ENCODE data around the gene SHPK. TPM values are rescaled to one million over a fixed set of nuclear protein-coding genes. Genes with fewer than 3 reads are reported as not detected.
A peak's percentile ranks its signal among the peaks of the same experiment; 100 is the strongest.

The SHPK gene
- total RNA-seq, 2 donors from 2014 or later: 35.2 to 46.4 TPM

DNA sequence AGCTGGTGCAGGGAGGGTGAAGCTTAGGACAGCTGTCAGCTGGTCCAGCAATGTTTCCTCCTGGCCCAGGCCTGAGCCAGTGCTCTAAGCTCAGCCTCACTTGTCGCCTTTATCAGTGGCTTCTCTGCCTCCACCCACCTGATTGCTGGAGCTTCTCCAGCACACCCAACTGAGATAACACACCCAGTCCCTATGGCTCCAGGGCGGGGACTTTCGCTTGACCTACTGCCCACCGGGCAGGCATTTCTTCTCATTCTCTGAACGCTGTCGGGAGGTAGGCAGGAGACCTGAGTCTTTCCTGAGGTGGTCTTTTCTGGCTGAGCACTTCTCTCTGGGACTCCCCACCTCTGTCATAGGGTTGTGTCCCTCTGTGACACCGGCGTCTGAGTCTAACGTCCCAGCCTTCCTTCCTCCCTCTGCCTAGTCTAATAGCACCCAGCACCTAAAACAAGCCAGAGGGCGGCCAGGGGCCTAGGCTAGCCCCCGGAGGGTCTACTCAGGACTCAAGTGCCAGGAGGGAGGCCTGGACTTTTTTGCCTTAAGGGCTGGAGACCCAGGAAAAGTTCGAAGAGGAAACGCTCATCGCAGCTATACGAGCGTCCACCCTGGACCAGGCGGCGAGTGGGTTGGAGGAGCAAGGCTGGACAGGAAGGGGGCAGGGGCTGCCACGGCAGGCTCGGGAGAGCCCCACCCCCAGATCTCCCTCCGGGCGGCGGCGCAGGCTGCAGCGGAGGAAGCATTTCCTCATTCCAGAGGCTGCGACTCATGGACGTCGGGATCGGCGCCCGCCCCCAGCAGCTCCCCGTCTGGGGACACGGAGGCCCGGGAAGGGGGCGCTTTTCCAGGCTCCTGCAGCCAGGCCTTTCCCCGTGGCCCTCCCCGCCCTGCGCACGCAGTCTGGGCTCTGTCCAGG, 31.6 kb upstream of the SHPK start:
- Histone ChIP-seq H3K9me3 (ENCODE audit: control insufficient read depth, low read length) (no peaks in the 10 kb centered on the region), H3K27ac (ENCODE audit: low read depth, low read length) (peak overlapping the region; percentile 98)

DNA sequence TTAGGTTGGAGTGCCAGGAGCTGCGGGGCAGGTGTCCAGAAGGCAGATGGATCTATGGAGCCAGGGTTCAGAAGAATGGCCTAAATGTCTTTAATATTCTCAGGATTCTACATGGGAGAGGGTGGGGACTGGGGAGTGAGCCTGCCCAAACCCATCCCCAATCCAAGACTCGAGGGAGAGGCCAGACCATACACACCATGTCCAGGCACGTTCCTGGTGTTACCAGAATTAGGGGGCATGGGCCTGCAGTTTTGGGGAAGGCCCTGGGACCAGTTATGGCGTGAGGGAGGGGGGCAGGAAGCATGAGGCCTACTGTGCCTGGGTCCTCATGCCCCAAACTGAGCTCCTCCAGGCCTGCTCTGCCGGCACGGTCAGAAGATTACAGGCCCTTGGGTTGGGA, 30.5 kb upstream of the SHPK start:
- no peak overlapping the region for H3K9ac ChIP-seq (ENCODE audit: extremely low read depth, low read length, poor library complexity, severe bottlenecking)

More for the DNA sequence above, 31.6 kb upstream of the SHPK start:
- Mint-ChIP-seq H3K9me3 (no peaks in the 10 kb centered on the region), H3K4me3 (peak overlapping the region; percentile 81), H3K4me1 (peaks cover 19% of the 10 kb centered on the region), H3K36me3 (ENCODE audit: low read depth) (peaks cover 18% of the 10 kb centered on the region), H3K27me3 (ENCODE audit: insufficient read depth) (no peaks in the 10 kb centered on the region), H3K27ac (peak overlapping the region; percentile 95)
- Histone ChIP-seq H3K9ac (ENCODE audit: extremely low read depth, low read length, poor library complexity, severe bottlenecking) (peak overlapping the region; percentile 90), H3K4me1 (ENCODE audit: control insufficient read depth, insufficient read depth, low read length) (no peaks in the 10 kb centered on the region), H3K27me3 (ENCODE audit: control insufficient read depth, insufficient read depth, low read length, poor library complexity, severe bottlenecking) (no peaks in the 10 kb centered on the region), H3K4me3 (ENCODE audit: low read length) (peak overlapping the region; percentile 90), H3K36me3 (ENCODE audit: control insufficient read depth, insufficient read depth, low read length) (peaks cover 41% of the 10 kb centered on the region)
- peak; percentile 92 for DNase-seq
- 6 to 10% methylated on average over 16 to 39 of the region's 39 CpGs for WGBS, 2 experiments (ENCODE audit: insufficient coverage in 1 of 2, insufficient read length in 1 of 2)
- TF ChIP-seq, protein P1, sequence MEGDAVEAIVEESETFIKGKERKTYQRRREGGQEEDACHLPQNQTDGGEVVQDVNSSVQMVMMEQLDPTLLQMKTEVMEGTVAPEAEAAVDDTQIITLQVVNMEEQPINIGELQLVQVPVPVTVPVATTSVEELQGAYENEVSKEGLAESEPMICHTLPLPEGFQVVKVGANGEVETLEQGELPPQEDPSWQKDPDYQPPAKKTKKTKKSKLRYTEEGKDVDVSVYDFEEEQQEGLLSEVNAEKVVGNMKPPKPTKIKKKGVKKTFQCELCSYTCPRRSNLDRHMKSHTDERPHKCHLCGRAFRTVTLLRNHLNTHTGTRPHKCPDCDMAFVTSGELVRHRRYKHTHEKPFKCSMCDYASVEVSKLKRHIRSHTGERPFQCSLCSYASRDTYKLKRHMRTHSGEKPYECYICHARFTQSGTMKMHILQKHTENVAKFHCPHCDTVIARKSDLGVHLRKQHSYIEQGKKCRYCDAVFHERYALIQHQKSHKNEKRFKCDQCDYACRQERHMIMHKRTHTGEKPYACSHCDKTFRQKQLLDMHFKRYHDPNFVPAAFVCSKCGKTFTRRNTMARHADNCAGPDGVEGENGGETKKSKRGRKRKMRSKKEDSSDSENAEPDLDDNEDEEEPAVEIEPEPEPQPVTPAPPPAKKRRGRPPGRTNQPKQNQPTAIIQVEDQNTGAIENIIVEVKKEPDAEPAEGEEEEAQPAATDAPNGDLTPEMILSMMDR (conservative IDR thresholded peaks at IDR 0.05): no peak

DNA sequence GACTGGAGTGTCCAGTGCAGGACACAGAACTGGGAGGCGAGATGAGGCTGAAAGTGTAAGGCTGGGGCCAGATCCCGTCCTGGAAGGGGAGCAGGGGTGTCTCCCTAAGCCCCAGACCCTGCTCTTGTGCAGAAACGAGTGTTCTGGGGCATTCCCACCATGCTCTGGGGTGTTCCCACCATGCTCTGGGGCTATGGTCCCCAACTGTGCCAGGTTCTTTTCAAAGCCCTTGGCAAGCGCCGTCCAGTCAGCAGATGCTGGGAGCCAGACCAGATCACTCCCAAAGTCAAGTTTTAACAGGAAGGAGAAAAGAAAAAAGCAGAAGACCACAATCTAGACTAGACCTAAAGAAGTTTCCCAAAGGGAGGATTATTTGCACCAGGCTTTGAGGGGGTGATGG, 29.8 kb upstream of the SHPK start:
- no peak for DNase-seq
- Mint-ChIP-seq H3K27ac (no peak overlapping the region), H3K9me3 (no peaks in the 10 kb centered on the region), H3K4me1 (peaks cover 19% of the 10 kb centered on the region), H3K36me3 (ENCODE audit: low read depth) (peaks cover 21% of the 10 kb centered on the region), H3K4me3 (peak overlapping the region; percentile 81), H3K27me3 (ENCODE audit: insufficient read depth) (no peaks in the 10 kb centered on the region)
- Histone ChIP-seq H3K36me3 (ENCODE audit: control insufficient read depth, insufficient read depth, low read length) (peaks cover 44% of the 10 kb centered on the region), H3K9ac (ENCODE audit: extremely low read depth, low read length, poor library complexity, severe bottlenecking) (no peak overlapping the region), H3K9me3 (ENCODE audit: control insufficient read depth, low read length) (no peaks in the 10 kb centered on the region), H3K4me3 (ENCODE audit: low read length) (no peak overlapping the region), H3K27ac (ENCODE audit: low read depth, low read length) (no peak overlapping the region), H3K4me1 (ENCODE audit: control insufficient read depth, insufficient read depth, low read length) (no peaks in the 10 kb centered on the region), H3K27me3 (ENCODE audit: control insufficient read depth, insufficient read depth, low read length, poor library complexity, severe bottlenecking) (no peaks in the 10 kb centered on the region)
- WGBS, 2 experiments (ENCODE audit: insufficient coverage in 1 of 2, insufficient read length in 1 of 2): 90 to 94% methylated on average over 2 to 5 of the region's 5 CpGs
- TF ChIP-seq, protein P1 (conservative IDR thresholded peaks at IDR 0.05): no peak

More for the DNA sequence above, 30.5 kb upstream of the SHPK start:
- Mint-ChIP-seq H3K27ac (no peak overlapping the region), H3K27me3 (ENCODE audit: insufficient read depth) (no peaks in the 10 kb centered on the region), H3K4me1 (peaks cover 19% of the 10 kb centered on the region), H3K9me3 (no peaks in the 10 kb centered on the region), H3K36me3 (ENCODE audit: low read depth) (peaks cover 21% of the 10 kb centered on the region), H3K4me3 (peak overlapping the region; percentile 81)
- Histone ChIP-seq H3K27ac (ENCODE audit: low read depth, low read length) (no peak overlapping the region), H3K9me3 (ENCODE audit: control insufficient read depth, low read length) (no peaks in the 10 kb centered on the region), H3K4me1 (ENCODE audit: control insufficient read depth, insufficient read depth, low read length) (no peaks in the 10 kb centered on the region), H3K4me3 (ENCODE audit: low read length) (peak overlapping the region; percentile 90), H3K27me3 (ENCODE audit: control insufficient read depth, insufficient read depth, low read length, poor library complexity, severe bottlenecking) (no peaks in the 10 kb centered on the region), H3K36me3 (ENCODE audit: control insufficient read depth, insufficient read depth, low read length) (peaks cover 42% of the 10 kb centered on the region)
- 94 to 100% methylated on average over 2 to 6 of the region's 6 CpGs for WGBS, 2 experiments (ENCODE audit: insufficient coverage in 1 of 2, insufficient read length in 1 of 2)
- TF ChIP-seq, protein P1 (conservative IDR thresholded peaks at IDR 0.05): no peak
- DNase-seq: peak; percentile 49
